Mesendoderm (in vitro differentiated cells): Measurements from ENCODE around the gene OR10H1.
"Not testable (repeated sequence)": the region's sequence is repeated elsewhere in the genome, so short reads cannot be mapped to it uniquely, and the experiment has no call there.

ENCODE experiments used
- DNase-seq: peaks from one replicate; pipeline ENCODE4 v3.0.0; 2013
- H2AK5ac ChIP-seq: 2 replicates; pipeline ENCODE4 v1.6.1; 2013; ENCODE audit warnings: low read length, inconsistent platforms
- H2BK120ac ChIP-seq: 2 replicates; pipeline ENCODE4 v1.6.1; 2013; ENCODE audit warnings: low read depth, mild to moderate bottlenecking, low read length, moderate library complexity, mixed read lengths
- H2BK15ac ChIP-seq: replicated peaks from 2 replicates; pipeline ENCODE4 v1.6.1; 2013; ENCODE audit warnings: low read depth, mild to moderate bottlenecking, moderate library complexity
- H2BK5ac ChIP-seq: 2 replicates; pipeline ENCODE4 v1.6.1; 2013; ENCODE audit warnings: low read length, inconsistent platforms
- H3K18ac ChIP-seq: 2 replicates; pipeline ENCODE4 v1.6.1; 2013; ENCODE audit warnings: mild to moderate bottlenecking, low read length, mixed read lengths
- H3K23ac ChIP-seq: one replicate; pipeline ENCODE4 v1.6.1; 2013; ENCODE audit warnings: low read length
- H3K27ac ChIP-seq: 2 replicates; pipeline ENCODE4 v1.5.1; 2013; ENCODE audit warnings: low read depth, mild to moderate bottlenecking, inconsistent platforms, low read length, moderate library complexity
- H3K27me3 ChIP-seq: 2 replicates; pipeline ENCODE4 v1.6.1; 2013; ENCODE audit warnings: low read length, control low read depth, mild to moderate bottlenecking, inconsistent platforms; ENCODE audit not compliant: insufficient read depth, poor library complexity
- H3K36me3 ChIP-seq: 2 replicates; pipeline ENCODE4 v1.6.1; 2013; ENCODE audit warnings: low read length, inconsistent platforms; ENCODE audit not compliant: control insufficient read depth, insufficient read depth
- H3K4ac ChIP-seq: one replicate; pipeline ENCODE4 v1.6.1; 2013; ENCODE audit warnings: low read depth, mild to moderate bottlenecking, low read length, moderate library complexity
- H3K4me1 ChIP-seq: 2 replicates; pipeline ENCODE4 v1.6.1; 2013; ENCODE audit warnings: low read depth, low read length, inconsistent platforms; ENCODE audit not compliant: control insufficient read depth
- H3K4me2 ChIP-seq: 2 replicates; pipeline ENCODE4 v1.6.1; 2013; ENCODE audit warnings: low read length
- H3K4me3 ChIP-seq: 2 replicates; pipeline ENCODE4 v1.5.1; 2013; ENCODE audit warnings: mild to moderate bottlenecking, low read length
- H3K56ac ChIP-seq: one replicate; pipeline ENCODE4 v1.6.1; 2013; ENCODE audit warnings: low read length
- H3K79me1 ChIP-seq: 2 replicates; pipeline ENCODE4 v1.6.1; 2013; ENCODE audit warnings: low read length, inconsistent platforms
- H3K79me2 ChIP-seq: 2 replicates; pipeline ENCODE4 v1.6.1; 2013; ENCODE audit warnings: mild to moderate bottlenecking, low read length; ENCODE audit not compliant: control insufficient read depth, insufficient read depth
- H3K9ac ChIP-seq: 2 replicates; pipeline ENCODE4 v1.6.1; 2013; ENCODE audit warnings: low read length, inconsistent platforms
- H4K5ac ChIP-seq: one replicate; pipeline ENCODE4 v1.6.1; 2013; ENCODE audit warnings: low read length
- H4K8ac ChIP-seq: one replicate; pipeline ENCODE4 v1.6.1; 2013; ENCODE audit warnings: low read depth, mild to moderate bottlenecking, control low read depth, low read length, moderate library complexity
- WGBS: extraction: QIAGEN DNeasy Blood & Tissue Kit; methylation state at CpG from one replicate; pipeline ENCODE4 v1.1.7; 2013; ENCODE audit warnings: low lambda C conversion rate, missing lambda C conversion rate; ENCODE audit not compliant: insufficient coverage; ENCODE audit errors: extremely low coverage; 5-methylcytosine and 5-hydroxymethylcytosine counted together

The OR10H1 gene

GRCh38 chr19:15850385-15850784, 34.9 kb upstream of the OR10H1 start:
- no peak overlapping the region for H4K5ac ChIP-seq
- no peak overlapping the region for H3K23ac ChIP-seq
- WGBS, result no CpG with 5 or more reads among the region's 3 CpGs
- no peak overlapping the region for H2BK15ac ChIP-seq
- no peak for DNase-seq
- H3K56ac ChIP-seq, result no peak overlapping the region
- no peaks in the 10 kb centered on the region for H3K79me1 ChIP-seq
- H3K4me3 ChIP-seq, result no peak overlapping the region
- H3K18ac ChIP-seq, result no peak overlapping the region
- H3K9ac ChIP-seq, result no peak overlapping the region
- no peak overlapping the region for H3K4me2 ChIP-seq
- no peak overlapping the region for H2BK5ac ChIP-seq
- H2BK120ac ChIP-seq, result no peak overlapping the region
- H3K27ac ChIP-seq, result no peak overlapping the region
- no peak overlapping the region for H4K8ac ChIP-seq
- H3K27me3 ChIP-seq, result no peaks in the 10 kb centered on the region
- no peaks in the 10 kb centered on the region for H3K36me3 ChIP-seq
- H3K79me2 ChIP-seq, result no peaks in the 10 kb centered on the region
- no peaks in the 10 kb centered on the region for H3K4me1 ChIP-seq
- no peak overlapping the region for H3K4ac ChIP-seq
- no peak overlapping the region for H2AK5ac ChIP-seq

- Histone ChIP-seq H3K4ac (no peak overlapping the region), H2BK15ac (no peak overlapping the region), H3K79me1 (no peaks in the 10 kb centered on the region), H4K5ac (no peak overlapping the region), H3K36me3 (no peaks in the 10 kb centered on the region), H3K27ac (no peak overlapping the region), H3K79me2 (no peaks in the 10 kb centered on the region), H2BK120ac (no peak overlapping the region), H3K9ac (no peak overlapping the region), H3K23ac (no peak overlapping the region), H3K4me3 (no peak overlapping the region), H3K56ac (no peak overlapping the region), H3K4me2 (no peak overlapping the region), H3K18ac (no peak overlapping the region), H4K8ac (no peak overlapping the region), H3K27me3 (no peaks in the 10 kb centered on the region), H3K4me1 (no peaks in the 10 kb centered on the region), H2BK5ac (no peak overlapping the region), H2AK5ac (no peak overlapping the region)
- no CpG with 5 or more reads among the region's 6 CpGs for WGBS
- DNase-seq, result no peak
Observed at GRCh38 chr19:15846923-15847322, 31.5 kb upstream of the OR10H1 start.

- not testable (repeated sequence) for H3K36me3 ChIP-seq, H3K27ac ChIP-seq, H3K4ac ChIP-seq, H3K18ac ChIP-seq, H4K5ac ChIP-seq, H3K79me2 ChIP-seq, H2BK120ac ChIP-seq, H3K23ac ChIP-seq, H2BK5ac ChIP-seq, H3K9ac ChIP-seq, H4K8ac ChIP-seq, H3K56ac ChIP-seq, H3K4me2 ChIP-seq, H2BK15ac ChIP-seq, H3K27me3 ChIP-seq, H3K4me1 ChIP-seq, H2AK5ac ChIP-seq, H3K4me3 ChIP-seq, H3K79me1 ChIP-seq, DNase-seq
- no CpG with 5 or more reads among the region's 8 CpGs for WGBS
Observed at GRCh38 chr19:15843894-15844222, 28.4 kb upstream of the OR10H1 start.

- H3K4ac ChIP-seq, result no peak overlapping the region
- H2BK15ac ChIP-seq, result no peak overlapping the region
- H4K5ac ChIP-seq, result no peak overlapping the region
- no peak overlapping the region for H3K56ac ChIP-seq
- H3K18ac ChIP-seq, result no peak overlapping the region
- no peak overlapping the region for H3K9ac ChIP-seq
- H2AK5ac ChIP-seq, result no peak overlapping the region
- no CpG with 5 or more reads among the region's 5 CpGs for WGBS
- H3K36me3 ChIP-seq, result no peaks in the 10 kb centered on the region
- H3K4me1 ChIP-seq, result no peaks in the 10 kb centered on the region
- no peak overlapping the region for H2BK120ac ChIP-seq
- H2BK5ac ChIP-seq, result no peak overlapping the region
- DNase-seq, result no peak
- H3K79me2 ChIP-seq, result no peaks in the 10 kb centered on the region
- no peak overlapping the region for H3K23ac ChIP-seq
- H3K4me2 ChIP-seq, result no peak overlapping the region
- H3K79me1 ChIP-seq, result no peaks in the 10 kb centered on the region
- no peak overlapping the region for H3K27ac ChIP-seq
- no peak overlapping the region for H3K4me3 ChIP-seq
- no peak overlapping the region for H4K8ac ChIP-seq
- no peaks in the 10 kb centered on the region for H3K27me3 ChIP-seq
Observed at GRCh38 chr19:15843203-15843893, 27.9 kb upstream of the OR10H1 start.

GRCh38 chr19:15841875-15842569, 26.6 kb upstream of the OR10H1 start:
- no peak overlapping the region for H4K8ac ChIP-seq
- H3K18ac ChIP-seq, result no peak overlapping the region
- no peak overlapping the region for H2BK120ac ChIP-seq
- H3K56ac ChIP-seq, result no peak overlapping the region
- no peak overlapping the region for H3K4me3 ChIP-seq
- no peak overlapping the region for H2AK5ac ChIP-seq
- no peak overlapping the region for H3K27ac ChIP-seq
- no peaks in the 10 kb centered on the region for H3K79me1 ChIP-seq
- no peak overlapping the region for H2BK15ac ChIP-seq
- no peaks in the 10 kb centered on the region for H3K4me1 ChIP-seq
- no peaks in the 10 kb centered on the region for H3K27me3 ChIP-seq
- no peak overlapping the region for H3K4me2 ChIP-seq
- H3K79me2 ChIP-seq, result no peaks in the 10 kb centered on the region
- no peak overlapping the region for H4K5ac ChIP-seq
- no peak overlapping the region for H3K23ac ChIP-seq
- no peak overlapping the region for H2BK5ac ChIP-seq
- H3K36me3 ChIP-seq, result no peaks in the 10 kb centered on the region
- DNase-seq, result no peak
- WGBS, result no CpG with 5 or more reads among the region's 11 CpGs
- no peak overlapping the region for H3K4ac ChIP-seq
- H3K9ac ChIP-seq, result no peak overlapping the region

GRCh38 chr19:15840833-15841232, 25.4 kb upstream of the OR10H1 start:
- H4K5ac ChIP-seq, result no peak overlapping the region
- no peaks in the 10 kb centered on the region for H3K79me1 ChIP-seq
- H3K56ac ChIP-seq, result no peak overlapping the region
- H3K18ac ChIP-seq, result no peak overlapping the region
- H3K4me2 ChIP-seq, result no peak overlapping the region
- H3K23ac ChIP-seq, result no peak overlapping the region
- H3K36me3 ChIP-seq, result no peaks in the 10 kb centered on the region
- H3K4ac ChIP-seq, result no peak overlapping the region
- no peak for DNase-seq
- H4K8ac ChIP-seq, result no peak overlapping the region
- H3K27me3 ChIP-seq, result no peaks in the 10 kb centered on the region
- H3K4me1 ChIP-seq, result no peaks in the 10 kb centered on the region
- H3K4me3 ChIP-seq, result no peak overlapping the region
- H2AK5ac ChIP-seq, result no peak overlapping the region
- H2BK120ac ChIP-seq, result no peak overlapping the region
- H3K79me2 ChIP-seq, result no peaks in the 10 kb centered on the region
- H2BK15ac ChIP-seq, result no peak overlapping the region
- no peak overlapping the region for H3K9ac ChIP-seq
- no peak overlapping the region for H3K27ac ChIP-seq
- H2BK5ac ChIP-seq, result no peak overlapping the region
- no CpG with 5 or more reads among the region's 2 CpGs for WGBS
